ENCODE results near the gene MED16.
"Not testable (repeated sequence)": the region's sequence is repeated elsewhere in the genome, so short reads cannot be mapped to it uniquely, and the experiment has no call there.

Gene MED16

DNA sequence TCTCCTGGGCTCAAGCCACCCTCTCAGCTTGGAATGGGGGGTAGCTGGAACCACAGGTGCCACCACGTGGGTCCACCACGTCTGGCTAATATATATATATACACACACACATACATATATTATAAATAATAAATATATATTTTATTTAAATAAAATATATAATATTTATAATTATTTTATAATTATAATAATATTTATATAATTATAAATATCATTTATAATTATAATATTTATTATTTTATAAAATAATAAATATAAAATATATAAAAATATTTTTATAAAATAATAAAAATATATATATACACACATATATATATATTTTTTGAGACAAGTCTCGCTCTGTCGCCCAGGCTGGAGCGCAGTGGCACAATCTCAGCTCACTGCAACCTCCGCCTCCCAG, 38.4 kb downstream of the MED16 start:
- DNase-seq (ENCODE audit: low read depth) = no peak

DNA sequence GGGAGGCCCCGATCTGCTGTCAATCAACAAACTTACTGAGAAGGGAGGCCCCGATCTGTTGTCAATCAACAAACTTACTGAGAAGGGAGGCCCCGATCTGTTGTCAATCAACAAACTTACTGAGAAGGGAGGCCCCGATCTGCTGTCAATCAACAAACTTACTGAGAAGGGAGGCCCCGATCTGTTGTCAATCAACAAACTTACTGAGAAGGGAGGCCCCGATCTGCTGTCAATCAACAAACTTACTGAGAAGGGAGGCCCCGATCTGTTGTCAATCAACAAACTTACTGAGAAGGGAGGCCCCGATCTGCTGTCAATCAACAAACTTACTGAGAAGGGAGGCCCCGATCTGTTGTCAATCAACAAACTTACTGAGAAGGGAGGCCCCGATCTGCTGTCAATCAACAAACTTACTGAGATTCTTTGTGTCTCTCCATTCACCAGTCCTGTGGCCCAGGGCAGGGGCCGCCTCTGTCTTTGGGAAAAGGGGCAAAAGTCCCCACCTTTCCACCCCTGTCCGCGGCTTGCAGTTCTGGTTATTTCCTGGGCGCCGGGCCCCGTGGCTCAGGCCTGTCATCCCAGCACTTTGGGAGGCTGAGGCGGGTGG, 39.3 kb downstream of the MED16 start:
- DNase-seq (ENCODE audit: low read depth) = not testable (repeated sequence)

DNA sequence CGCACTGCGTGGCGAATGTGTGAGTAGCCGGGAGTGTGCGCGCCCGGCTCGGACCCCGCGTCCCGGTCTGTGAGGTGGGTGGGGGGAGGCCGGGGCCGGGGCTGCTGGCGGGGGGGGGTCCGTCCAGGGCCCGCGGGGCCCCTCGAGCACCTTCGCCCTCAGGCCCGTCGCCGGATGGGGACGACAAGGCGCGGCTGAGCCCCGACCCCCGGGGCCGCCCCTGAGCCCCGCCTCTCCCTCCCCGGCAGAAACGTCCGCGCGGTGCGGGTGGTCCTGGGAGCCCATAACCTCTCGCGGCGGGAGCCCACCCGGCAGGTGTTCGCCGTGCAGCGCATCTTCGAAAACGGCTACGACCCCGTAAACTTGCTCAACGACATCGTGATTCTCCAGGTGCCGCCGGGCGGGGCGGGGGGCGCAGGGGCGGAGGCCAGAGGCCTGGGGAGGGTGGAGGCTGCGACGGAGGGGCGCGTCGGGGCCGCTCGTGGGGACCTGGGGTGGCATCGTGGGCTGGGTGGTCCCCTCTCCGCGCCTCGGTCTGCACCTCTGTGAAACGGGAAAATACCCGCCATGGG, 39.9 kb downstream of the MED16 start:
- DNase-seq (ENCODE audit: low read depth) = no peak

DNA sequence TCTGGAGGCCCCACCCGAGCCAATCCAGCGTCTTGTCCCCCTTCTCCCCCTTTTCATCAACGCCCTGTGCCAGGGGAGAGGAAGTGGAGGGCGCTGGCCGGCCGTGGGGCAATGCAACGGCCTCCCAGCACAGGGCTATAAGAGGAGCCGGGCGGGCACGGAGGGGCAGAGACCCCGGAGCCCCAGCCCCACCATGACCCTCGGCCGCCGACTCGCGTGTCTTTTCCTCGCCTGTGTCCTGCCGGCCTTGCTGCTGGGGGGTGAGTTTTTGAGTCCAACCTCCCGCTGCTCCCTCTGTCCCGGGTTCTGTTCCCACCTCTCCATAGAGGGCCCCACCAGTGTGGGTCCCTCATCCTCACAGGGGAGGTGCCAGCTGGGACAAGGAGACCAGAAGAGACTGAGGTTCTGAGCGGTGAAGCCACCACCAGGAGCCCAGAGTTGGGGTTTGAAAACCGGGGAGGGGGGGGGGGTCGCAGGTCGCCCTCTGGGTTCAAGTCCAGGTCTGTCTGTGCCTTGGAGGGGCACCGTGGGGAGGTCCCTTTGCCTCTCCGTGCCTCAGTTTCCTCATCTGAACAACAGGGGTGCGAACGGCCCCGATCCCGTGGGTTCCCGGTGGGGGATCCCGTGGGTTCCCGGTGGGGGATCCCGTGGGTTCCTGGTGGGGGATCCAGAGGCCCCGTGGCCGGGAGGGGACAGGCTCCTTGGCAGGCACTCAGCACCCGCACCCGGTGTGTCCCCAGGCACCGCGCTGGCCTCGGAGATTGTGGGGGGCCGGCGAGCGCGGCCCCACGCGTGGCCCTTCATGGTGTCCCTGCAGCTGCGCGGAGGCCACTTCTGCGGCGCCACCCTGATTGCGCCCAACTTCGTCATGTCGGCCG, 40.6 kb downstream of the MED16 start, which contains the start of gene ELANE:
Gene ELANE, plus strand, starts transcription at position 168 of the 878 bp plus-strand sequence. Its CDS starts 26 bp downstream, at position 194.
- DNase-seq (ENCODE audit: low read depth) = no peak

DNA sequence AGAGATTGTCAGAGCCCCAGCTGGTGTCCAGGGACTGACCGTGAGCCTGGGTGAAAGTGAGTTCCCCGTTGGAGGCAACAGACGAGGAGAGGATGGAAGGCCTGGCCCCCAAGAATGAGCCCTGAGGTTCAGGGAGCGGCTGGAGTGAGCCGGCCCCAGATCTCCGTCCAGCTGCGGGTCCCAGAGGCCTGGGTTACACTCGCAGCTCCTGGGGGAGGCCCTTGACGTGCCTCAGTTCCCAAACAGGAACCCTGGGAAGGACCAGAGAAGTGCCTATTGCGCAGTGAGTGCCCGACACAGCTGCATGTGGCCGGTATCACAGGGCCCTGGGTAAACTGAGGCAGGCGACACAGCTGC, 42.0 kb downstream of the MED16 start:
- no peak for DNase-seq (ENCODE audit: low read depth)

DNA sequence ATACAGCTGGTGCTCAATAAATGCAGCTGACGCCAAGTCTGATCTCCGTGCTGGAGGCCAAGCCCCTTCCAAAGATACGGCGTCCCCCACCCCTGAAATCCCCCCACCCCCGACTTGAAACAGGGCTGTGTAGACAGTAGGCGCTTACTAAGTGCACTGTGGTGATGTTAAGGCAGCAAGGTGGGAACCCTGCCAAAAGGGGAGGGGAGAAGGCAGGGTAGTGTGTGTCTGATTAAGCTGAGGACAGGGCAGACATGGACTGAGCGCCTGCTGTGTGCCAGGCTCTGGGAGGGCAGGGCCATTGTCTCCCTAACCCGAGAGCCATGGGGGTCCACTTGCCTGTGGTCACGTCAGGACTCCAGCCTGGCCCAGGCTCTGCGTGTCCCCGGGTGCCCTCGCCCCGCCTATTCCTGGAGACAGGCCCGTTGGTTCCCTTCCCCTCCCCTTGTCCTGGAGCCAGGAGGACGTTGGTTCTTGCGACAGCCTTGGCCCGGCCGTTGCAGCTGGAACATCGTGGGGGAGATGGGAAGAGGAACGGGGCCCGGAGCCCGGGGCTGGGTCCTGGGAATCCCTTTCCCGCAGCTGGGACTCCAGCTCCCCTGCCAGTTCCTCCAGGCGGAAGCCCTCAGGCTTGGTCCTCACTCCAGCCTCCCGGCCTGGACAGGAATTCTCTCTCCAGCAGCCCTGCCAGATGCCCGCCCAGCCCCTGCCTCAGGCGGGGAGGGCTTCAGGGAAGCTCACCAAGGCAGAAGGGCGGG, 42.6 kb downstream of the MED16 start:
- DNase-seq (ENCODE audit: low read depth) = no peak

DNA sequence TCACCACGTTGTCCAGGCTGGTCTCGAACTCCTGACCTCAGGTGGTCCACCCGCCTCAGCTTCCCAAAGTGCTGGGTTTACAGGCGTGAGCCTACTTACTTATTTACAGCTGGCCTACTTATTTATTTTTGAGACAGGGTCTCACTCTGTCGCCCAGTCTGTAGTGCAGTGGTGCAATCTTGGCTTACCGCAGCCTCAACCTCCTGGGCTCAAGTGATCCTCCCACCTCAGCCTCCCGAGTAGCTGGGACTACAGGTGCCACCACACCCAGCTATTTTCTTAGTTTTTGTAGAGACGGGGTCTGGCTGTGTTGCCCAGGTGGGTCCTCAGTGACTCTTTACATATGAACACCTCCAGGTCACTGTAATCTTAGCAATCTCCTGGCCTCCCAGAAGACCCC, 43.8 kb downstream of the MED16 start:
- DNase-seq (ENCODE audit: low read depth) = not testable (repeated sequence)

DNA sequence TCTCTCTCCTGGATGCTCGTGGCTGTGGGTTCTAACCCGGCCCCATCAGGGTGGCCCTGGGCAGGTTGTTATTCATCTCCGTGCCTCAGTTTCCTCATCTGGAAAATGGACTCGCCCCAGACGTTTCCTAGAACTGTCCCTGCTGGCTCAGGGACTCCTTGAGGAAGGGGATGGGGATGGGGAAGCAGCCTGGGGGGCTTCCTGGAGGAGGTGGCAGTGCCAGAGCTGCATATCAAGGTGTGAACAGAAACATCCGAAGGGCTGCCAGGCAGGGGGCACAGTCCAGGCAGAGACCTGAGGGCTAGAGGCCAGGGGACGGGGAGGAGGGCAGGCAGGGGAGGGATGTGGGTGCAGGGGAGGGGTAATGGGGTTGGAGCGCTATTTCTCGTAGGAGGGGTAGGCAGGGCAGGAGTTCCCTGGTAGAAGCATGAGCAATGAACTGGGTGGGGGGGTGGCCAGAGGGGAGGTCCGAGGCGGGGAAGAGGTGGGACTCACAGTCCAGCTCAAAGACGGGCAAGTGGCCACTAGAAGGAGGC, 44.5 kb downstream of the MED16 start:
- no peak for DNase-seq (ENCODE audit: low read depth)

DNA sequence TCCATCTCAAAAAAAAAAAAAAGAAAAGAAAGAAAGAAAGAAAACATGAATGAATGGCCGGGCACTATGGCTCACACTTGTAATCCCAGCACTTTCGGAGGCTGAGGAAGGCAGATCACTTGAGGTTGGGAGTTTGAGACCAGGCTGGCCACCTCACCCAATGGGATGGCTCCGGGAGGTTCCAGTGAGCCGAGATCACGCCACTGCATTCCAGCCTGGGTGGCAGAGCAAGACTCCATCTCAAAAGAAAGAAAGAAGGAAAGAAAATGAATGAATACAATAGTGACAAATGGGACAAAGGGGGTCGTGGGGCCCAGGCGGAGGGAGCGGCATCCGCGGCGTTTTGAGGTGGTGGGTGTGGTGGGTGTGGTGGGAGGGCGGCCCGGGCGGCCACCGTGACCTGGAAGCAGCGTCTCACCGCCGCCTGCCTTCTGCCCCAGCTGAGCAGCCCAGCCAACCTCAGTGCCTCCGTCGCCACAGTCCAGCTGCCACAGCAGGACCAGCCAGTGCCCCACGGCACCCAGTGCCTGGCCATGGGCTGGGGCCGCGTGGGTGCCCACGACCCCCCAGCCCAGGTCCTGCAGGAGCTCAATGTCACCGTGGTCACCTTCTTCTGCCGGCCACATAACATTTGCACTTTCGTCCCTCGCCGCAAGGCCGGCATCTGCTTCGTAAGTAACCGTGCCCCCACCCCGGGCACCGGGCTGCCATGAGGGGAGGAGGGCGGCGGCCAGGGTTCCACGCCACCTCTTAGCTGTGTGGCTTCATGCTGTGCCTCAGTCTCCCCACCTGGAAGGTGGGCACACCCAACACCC, 47.1 kb downstream of the MED16 start:
- DNase-seq (ENCODE audit: low read depth) = no peak

DNA sequence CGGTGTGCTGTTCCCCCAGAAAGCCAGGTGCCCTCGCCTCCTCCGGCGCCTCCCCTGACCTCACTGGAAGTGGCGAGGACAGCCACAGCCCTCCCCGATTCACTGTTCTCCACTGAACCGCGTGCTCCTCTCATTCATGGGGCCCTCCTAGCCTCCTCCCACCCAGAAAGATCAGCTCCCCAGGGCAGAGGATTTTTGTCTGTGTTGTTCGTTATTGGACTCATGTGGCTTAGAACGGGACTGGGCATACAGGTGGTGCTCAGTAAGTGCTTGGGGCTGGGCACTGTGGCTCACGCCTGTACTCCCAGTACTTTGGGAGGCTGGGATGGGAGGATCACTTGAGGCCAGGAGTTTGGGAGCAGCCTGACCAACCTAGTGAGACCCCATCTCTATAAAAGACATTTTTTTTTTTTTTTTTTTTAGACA, 48.4 kb downstream of the MED16 start:
- DNase-seq (ENCODE audit: low read depth) = no peak

DNA sequence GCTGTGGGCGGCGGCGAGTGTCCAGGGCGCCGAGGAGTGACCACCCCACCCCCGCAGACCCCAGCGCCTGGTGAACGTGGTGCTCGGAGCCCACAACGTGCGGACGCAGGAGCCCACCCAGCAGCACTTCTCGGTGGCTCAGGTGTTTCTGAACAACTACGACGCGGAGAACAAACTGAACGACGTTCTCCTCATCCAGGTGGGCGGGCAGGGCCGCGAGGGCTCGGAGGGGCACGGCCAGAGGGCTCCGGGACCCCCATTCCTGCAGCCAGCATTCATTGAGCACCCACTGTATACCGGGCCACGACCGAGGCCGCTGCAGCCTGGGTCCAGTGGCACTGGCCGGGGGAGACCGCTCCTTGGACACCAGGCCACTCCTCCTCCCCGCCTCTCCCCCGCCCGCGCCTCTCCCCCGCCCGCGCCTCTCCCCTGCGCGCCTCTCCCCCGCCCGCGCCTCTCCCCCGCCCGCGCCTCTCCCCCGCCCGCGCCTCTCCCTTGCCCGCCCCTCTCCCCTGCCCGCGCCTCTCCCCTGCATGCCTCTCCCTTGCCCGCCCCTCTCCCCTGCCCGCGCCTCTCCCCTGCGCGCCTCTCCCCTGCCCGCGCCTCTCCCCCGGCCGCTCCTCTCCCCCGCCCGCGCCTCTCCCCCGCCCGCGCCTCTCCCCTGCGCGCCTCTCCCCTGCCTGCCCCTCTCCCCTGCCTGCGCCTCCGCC, 49.0 kb downstream of the MED16 start:
- no peak for DNase-seq (ENCODE audit: low read depth)

DNA sequence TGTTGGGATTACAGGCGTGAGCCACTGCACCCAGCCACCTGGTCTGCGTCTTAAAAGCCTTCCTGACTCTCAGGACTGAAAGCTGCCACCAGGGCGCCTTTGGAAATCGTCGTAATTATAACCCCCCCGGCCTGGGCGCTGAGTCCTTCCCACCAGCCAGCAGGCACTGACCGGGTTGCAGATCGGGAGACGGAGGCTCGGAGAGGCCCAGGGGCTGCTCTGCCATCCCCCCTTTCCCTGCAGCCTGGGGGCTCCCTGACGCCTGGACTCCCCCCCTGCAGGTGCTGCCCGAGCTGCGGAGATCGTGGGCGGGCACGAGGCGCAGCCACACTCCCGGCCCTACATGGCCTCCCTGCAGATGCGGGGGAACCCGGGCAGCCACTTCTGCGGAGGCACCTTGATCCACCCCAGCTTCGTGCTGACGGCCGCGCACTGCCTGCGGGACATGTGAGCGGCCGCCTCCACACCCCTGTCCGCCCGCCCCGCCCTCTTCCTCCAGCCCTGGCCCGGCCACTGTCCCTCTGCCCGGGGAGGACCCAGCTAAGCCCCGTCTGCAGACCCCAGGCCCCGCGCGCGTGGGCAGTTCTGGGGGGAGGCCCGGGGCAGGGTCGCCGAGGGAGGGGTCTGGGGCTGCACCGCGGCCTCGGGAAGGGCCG, 49.7 kb downstream of the MED16 start:
- DNase-seq (ENCODE audit: low read depth) = no peak

DNA sequence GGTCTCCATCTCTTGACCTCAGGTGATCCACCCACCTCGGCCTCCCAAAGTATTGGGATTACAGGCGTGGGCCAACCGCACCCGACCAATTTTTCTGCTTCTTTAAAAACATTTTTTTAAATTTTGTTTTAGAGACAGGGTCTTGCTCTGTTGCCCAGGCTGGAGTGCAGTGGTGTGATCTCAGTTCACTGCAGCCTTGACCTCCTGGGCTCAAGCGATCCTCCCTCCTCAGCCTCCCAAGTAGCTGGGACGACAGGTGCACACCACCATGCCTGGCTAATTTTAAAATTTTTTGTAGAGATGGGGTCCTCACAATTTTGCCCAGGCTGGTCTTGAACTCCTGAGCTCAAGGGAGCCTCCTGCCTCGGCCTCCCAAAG, 50.2 kb downstream of the MED16 start:
- not testable (repeated sequence) for DNase-seq (ENCODE audit: low read depth)

DNA sequence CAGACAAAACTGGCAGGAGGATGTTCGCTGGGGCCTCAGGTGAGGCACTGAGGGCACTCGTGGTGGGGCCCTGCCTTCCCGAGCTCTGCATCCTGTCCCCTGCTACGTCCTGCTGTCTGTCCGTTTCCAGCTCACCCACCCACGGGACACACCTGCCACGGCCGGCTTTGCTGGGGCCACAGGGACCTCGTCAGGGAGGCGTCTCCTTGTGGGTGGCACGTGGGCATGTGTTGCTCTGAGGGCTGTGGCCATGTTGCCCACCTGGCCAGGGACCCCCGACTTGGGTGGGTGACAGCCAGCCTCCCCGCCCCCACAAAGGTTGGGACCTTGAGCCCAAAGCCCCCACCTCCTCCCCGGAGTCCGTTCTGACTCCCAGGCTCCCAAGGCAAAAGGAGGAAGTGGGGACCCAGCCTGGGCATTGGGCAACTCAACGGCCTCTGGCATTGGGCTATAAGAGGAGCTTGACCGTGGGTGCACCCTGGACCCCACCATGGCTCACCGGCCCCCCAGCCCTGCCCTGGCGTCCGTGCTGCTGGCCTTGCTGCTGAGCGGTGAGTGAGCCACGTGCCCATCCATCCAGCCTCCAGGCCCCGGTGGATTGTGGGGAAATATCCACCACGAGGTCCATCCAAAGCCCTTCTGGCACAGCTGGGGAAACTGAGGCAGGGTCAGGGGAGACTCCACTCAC, 52.3 kb downstream of the MED16 start, which contains the start of gene PRTN3:
Gene PRTN3, plus strand, starts transcription at position 481 of the 688 bp plus-strand sequence. Its CDS starts 10 bp downstream, at position 491.
- no peak for DNase-seq (ENCODE audit: low read depth)

DNA sequence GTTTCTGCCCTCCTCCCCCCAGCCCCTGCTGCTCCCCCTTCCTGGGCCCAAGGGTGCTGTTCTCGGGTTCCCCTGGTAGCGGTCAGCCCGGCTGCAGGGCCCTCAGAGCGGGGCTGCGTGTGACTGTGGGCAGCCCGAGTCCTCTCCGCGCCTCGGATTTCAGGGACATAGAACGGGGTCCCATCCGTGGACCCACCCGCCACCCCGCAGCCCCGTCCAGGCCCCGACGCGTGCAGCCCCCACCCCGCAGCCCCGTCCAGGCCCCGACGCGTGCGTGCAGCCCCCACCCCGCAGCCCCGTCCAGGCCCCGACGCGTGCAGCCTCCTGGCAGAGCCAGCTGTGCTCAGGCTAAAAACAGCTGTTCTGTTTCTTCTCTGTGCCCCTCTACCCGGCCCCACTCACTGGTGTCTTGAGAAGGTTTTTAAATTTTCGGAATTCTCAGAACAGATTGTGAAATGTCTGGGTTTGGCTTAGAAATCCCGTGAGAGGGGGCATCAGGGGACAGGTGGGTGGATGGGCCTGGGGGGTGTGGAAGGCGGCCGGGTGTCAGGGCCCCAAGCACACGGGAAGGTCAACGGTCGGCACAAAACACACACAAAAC, 57.7 kb downstream of the MED16 start:
- DNase-seq (ENCODE audit: low read depth) = no peak

DNA sequence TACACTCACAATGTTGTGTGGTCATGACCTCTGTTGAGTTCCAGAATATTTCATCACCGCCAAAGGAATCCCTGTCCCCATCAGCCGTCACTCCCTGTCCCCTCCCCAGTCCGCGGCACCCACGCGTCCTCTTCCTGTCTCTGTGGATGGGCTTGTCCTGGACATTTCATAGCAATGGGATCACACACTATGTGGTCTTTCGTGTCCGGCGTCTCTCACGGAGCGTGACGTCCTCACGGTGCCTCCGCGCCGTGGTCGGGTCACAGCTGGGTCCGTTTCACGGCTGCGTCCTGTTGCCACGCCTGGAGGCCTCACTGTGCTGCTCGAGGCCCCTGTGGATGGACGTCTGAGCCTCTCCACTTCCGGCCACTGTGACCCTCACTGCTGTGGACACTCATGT, 58.8 kb downstream of the MED16 start:
- DNase-seq (ENCODE audit: low read depth) = no peak

DNA sequence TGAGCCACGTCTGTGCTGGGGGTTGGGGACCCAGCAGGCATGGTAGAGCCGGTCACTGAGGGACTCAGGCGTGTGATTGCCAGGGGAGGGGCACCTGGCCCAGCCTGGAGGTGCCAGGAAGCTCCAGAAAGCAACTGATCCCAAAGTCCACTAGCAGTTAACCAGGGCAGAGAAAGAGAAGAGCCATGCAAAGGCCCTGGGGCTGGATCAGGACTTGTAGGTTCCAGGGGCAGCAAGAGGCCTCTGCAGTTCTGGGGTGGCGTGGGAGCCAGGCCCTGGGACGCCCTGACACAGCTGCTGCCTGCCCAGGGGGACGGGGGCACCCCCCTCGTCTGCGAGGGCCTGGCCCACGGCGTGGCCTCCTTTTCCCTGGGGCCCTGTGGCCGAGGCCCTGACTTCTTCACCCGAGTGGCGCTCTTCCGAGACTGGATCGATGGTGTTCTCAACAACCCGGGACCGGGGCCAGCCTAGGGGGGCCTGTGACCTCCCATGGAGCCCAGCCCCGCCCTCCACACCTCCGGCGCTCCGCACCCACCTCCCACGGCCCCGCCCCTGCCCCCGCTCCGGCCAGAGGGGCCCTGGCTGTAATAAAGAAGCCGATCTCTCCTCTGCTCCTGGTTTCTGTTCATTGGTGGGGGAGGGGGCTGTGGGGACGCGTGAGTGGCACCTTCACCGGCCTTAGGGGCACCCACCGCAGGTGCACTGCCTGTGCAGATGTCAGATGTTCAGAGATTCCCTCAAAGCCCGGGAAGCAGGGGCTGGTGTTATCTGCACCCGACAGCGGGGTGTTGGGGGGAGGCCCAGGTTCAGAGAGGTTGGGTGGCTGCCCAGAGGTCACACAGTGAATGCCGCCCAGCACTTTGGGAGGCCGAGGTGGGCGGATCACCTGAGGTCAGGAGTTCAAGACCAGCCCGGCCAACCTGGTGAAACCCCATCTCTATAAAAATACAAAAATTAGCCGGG, 61.3 kb downstream of the MED16 start:
- no peak for DNase-seq (ENCODE audit: low read depth)
